Measurements from ENCODE around the gene RYR2.

DNA sequence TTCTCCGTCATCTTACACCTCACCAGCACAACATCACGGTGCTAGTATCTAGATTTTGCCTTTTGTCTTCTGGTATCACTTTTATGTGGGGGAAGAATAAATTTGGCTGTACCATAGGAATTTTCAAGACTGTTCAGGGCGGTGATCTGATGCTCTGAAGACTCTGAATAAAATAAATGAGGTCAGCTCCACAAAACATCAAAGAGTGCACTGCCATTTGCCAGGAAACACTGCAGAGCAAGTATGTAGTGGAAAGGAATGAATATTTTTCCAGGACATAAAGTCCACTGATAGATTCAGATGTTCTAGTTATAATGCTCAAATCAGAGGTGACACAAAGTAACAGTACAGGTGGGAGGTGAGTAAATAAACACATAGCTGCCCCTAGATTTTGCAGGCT lies 792.5 kb downstream of the RYR2 start:
- TF ChIP-seq CTCF (IDR thresholded peaks at IDR 0.05): no peak
- no peak for TF ChIP-seq EZH2phosphoT487 (IDR thresholded peaks at IDR 0.05)
- no peak for TF ChIP-seq EZH2 (IDR thresholded peaks at IDR 0.05)
